Ovary (tissue), 9 donors: ENCODE results near the gene LCN12. TPM values are rescaled to one million over a fixed set of nuclear protein-coding genes. Genes with fewer than 3 reads are reported as not detected.

ENCODE experiments used
- DNase-seq, 5 donors: peaks; one replicate each; pipeline ENCODE4 v3.0.0-alpha.2; 2019 to 2020
- H3K27ac ChIP-seq, 2 donors: fragments of 200-600 bp; one replicate each; pipeline versions ENCODE4 v1.5.1 to v1.8.0; 2019 to 2022
- H3K27me3 ChIP-seq: fragments of 200-600 bp; one replicate; pipeline ENCODE4 v1.8.0; 2022
- H3K36me3 ChIP-seq: fragments of 200-600 bp; sonication (generic); one replicate; pipeline ENCODE4 v1.5.1; 2019
- H3K4me1 ChIP-seq: one replicate; pipeline ENCODE4 v1.8.1; 2013; ENCODE audit warnings: mild to moderate bottlenecking, moderate library complexity; ENCODE audit not compliant: insufficient read depth
- H3K4me3 ChIP-seq: fragments of 200-600 bp; sonication (generic); one replicate; pipeline ENCODE4 v1.5.1; 2017
- H3K9me3 ChIP-seq, 2 donors: fragments of 200-600 bp in 1 of 2; sonication (generic) in 1 of 2; one replicate each; pipeline versions ENCODE4 v1.5.1 to v1.8.1; 2013 to 2019; ENCODE audit warnings: mild to moderate bottlenecking in 1 of 2, moderate library complexity in 1 of 2
- EP300 ChIP-seq: sonication (generic); formaldehyde crosslinking; IDR thresholded peaks from one replicate; pipeline ENCODE4 v1.6.1; 2017; ENCODE audit warnings: antibody characterized with exemption
- POLR2A ChIP-seq: fragments of 450-650 bp; IDR thresholded peaks from one replicate; pipeline ENCODE4 v1.6.1; 2017; ENCODE audit warnings: antibody characterized with exemption, mild to moderate bottlenecking, moderate library complexity
- WGBS, 3 donors: extraction: QIAGEN DNeasy Blood & Tissue Kit in 1 of 3; methylation state at CpG; one replicate each; pipeline versions ENCODE4 v1.1.5 to v1.1.7; 2013 to 2017; 5-methylcytosine and 5-hydroxymethylcytosine counted together
- intact Hi-C, 4 donors: fragments of 100-400 bp; cut with DNase I; formaldehyde crosslinking; loops; one replicate each; pipeline versions ENCODE4 v1.11.0 to v1.15.1; 2022 to 2023
- polyA plus RNA-seq, 2 donors: library from polyadenylated mRNA; stranded (reverse); fragments of 200-250 nt in 1 of 2; fragments of 350-450 nt in 1 of 2; fragmentation: Illumina TruSeq in 1 of 2; extraction: RNeasy Lipid Tissue Mini Kit (QIAGEN cat#74804) in 1 of 2; gene quantifications; one replicate each; pipeline ENCODE4 v1.2.3, GENCODE V29; 2013 to 2014
- total RNA-seq, 7 donors: library from RNA; depleted of rRNA in 2 of 7; stranded (reverse); fragments of >200 nt in 2 of 7; fragmentation: NEBNext Ultra II Directional in 3 of 7; extraction: Animal tissue kit (Norgen Biotek cat#: 25700) in 3 of 7; gene quantifications; one replicate each; pipeline versions ENCODE4 v1.1.0 to v1.2.4, GENCODE V29; 2016 to 2023
- TF ChIP-seq, protein P1 (sequence below), 3 donors: fragments of 450-650 bp in 2 of 3; fragments of 200-600 bp in 1 of 3; IDR thresholded peaks; one replicate each; pipeline versions ENCODE4 v1.5.1 to v1.8.0; 2016 to 2022; ENCODE audit warnings: antibody characterized with exemption in 3 of 3, mild to moderate bottlenecking in 1 of 3
- donor health status: DM: no; HTN: no; CAD: no; lungs with moderate emphysema.
- donor health status: DM: no; HTN: no; CAD: no.
- donor health status: Bipolar disorder and iron deficiency.
- donor health status: DM: yes; HTN: yes; CAD: no.
- donor health status: DM: no; HTN: no; CAD: no.
- donor health status: DM: yes; HTN: yes; CAD: no.

LCN12 gene
- total and polyA plus RNA-seq, 9 donors, result 1.1 to 40.9 (median 13.4) TPM

DNA sequence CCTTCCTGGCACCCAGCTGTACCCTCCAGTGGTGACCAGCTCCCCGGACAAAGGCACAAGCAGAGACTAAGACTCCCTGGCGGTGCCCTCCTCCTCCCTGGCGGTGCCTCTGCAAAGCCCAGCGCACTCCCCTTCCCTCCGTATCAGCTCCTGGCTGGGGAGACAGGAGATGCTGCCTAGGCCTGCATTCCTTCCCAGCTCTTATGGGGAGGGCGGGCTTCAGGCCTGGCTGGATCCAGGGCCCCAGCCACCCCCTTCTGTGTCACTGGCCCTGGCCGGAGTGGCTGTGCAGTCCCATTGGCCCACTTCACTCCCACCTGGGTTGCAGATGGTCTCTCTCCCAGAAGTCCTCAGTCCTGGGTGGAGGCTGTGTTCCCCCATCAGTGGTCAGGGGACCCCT lies 6.4 kb downstream of the LCN12 start:
- intact Hi-C loops, result no loop called here
- H3K27me3 ChIP-seq, result no peaks in the 10 kb centered on the region
- H3K9me3 ChIP-seq, result no peaks in the 10 kb centered on the region
- 88 to 95% (median 94%) methylated on average over 7 of the region's 7 CpGs for WGBS, 3 donors
- no peaks in the 10 kb centered on the region for H3K36me3 ChIP-seq
- H3K4me3 ChIP-seq, result no peak overlapping the region
- no peak for DNase-seq
- no peaks in the 10 kb centered on the region for H3K4me1 ChIP-seq
- H3K27ac ChIP-seq, result no peak overlapping the region
- TF ChIP-seq EP300 (no peak), POLR2A (no peak)
- TF ChIP-seq, protein P1, sequence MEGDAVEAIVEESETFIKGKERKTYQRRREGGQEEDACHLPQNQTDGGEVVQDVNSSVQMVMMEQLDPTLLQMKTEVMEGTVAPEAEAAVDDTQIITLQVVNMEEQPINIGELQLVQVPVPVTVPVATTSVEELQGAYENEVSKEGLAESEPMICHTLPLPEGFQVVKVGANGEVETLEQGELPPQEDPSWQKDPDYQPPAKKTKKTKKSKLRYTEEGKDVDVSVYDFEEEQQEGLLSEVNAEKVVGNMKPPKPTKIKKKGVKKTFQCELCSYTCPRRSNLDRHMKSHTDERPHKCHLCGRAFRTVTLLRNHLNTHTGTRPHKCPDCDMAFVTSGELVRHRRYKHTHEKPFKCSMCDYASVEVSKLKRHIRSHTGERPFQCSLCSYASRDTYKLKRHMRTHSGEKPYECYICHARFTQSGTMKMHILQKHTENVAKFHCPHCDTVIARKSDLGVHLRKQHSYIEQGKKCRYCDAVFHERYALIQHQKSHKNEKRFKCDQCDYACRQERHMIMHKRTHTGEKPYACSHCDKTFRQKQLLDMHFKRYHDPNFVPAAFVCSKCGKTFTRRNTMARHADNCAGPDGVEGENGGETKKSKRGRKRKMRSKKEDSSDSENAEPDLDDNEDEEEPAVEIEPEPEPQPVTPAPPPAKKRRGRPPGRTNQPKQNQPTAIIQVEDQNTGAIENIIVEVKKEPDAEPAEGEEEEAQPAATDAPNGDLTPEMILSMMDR (IDR thresholded peaks at IDR 0.05), result no peak

DNA sequence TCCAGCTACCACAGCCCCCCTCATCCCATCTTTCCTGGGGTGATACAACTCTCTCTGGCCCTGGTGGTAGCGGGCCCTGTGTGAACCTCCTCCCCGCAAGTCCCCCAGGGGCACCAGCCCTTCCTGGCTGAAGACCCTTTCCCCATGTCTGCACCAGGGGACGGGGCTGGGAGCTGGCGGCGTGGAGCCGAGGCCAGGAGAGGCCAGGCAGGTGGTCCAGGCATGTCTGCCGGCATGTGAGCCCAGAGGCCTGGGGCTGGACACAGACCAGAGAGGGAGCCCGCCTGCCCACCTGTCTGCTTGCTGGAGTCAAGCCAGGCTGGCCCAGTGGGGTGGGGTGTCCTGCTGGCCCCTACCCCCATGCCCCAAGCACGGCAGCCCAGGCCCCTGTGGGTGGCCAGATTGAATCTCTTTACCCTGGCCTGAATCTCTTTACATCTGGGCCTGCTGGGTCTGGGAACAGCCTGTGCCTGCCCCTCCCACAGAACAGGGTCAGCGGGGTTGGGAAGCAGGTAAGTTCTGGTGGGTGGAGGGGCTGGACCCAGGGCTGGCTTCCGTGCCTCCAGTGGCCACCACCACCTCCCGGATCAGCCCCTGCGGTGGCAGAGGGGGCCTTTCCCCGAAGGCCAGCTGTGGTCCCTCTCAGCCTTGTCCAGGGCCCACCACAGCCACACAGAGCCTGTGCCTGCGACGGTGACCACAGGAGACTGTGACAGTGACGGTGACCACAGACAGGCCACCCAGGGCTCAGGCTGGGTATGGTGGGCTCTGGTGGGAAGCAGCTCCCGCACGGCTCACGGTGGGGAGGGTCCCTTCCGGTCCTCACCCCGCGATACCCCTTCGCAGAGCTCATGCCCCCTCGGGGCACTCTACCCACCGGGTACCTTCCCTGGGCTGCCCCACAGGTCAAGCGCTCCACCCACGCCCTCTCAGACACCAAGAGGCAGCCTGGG lies 7.1 kb downstream of the LCN12 start:
- no peaks in the 10 kb centered on the region for H3K4me1 ChIP-seq
- TF ChIP-seq, protein P1 (IDR thresholded peaks at IDR 0.05), result no peak
- TF ChIP-seq EP300 (no peak), POLR2A (no peak)
- no peaks in the 10 kb centered on the region for H3K27me3 ChIP-seq
- no peaks in the 10 kb centered on the region for H3K36me3 ChIP-seq
- intact Hi-C loops, result no loop called here
- H3K27ac ChIP-seq, result no peak overlapping the region
- DNase-seq, result no peak
- no peaks in the 10 kb centered on the region for H3K9me3 ChIP-seq
- H3K4me3 ChIP-seq, result no peak overlapping the region
- WGBS, 3 donors, result 83 to 87% (median 86%) methylated on average over 19 to 28 of the region's 28 CpGs

DNA sequence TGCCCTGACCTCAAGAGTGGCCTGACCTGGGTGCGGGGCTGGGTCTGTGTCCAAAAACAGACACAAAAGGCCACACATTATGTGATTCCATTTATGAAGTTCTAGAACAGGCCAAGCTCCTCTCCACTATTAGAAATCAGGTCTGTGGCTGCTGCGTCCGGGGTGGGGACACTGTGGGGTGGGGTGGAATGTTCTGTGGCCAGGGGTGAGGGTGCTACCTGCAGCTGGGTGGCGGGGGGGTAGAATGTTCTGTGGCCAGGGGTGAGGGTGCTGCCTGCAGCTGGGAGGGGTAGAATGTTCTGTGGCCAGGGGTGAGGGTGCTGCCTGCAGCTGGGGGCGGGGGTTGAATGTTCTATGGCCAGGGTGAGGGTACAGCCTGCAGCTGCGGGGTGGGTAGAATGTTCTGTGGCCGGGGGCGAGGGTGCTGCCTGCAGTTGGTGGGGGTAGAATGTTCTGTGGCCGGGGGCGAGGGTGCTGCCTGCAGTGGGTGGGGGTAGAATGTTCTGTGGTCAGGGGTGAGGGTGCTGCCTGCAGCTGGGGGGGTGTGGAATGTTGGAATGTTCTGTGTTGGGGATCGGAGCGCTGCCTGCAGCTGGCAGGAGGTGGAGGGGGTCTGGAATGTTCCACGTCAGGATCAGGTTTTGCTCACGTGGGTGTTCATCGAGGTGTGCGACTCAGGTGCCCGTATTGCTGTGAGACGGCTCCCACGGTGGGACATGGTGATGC lies 8.3 kb downstream of the LCN12 start:
- no peak for DNase-seq
- H3K9me3 ChIP-seq, result no peaks in the 10 kb centered on the region
- H3K4me1 ChIP-seq, result no peaks in the 10 kb centered on the region
- H3K36me3 ChIP-seq, result no peaks in the 10 kb centered on the region
- no peak overlapping the region for H3K4me3 ChIP-seq
- H3K27me3 ChIP-seq, result no peaks in the 10 kb centered on the region
- H3K27ac ChIP-seq, result no peak overlapping the region
- TF ChIP-seq EP300 (no peak), POLR2A (no peak)
- TF ChIP-seq, protein P1 (IDR thresholded peaks at IDR 0.05), result no peak
- WGBS, 3 donors, result 68 to 76% (median 68%) methylated on average over 19 of the region's 19 CpGs
- intact Hi-C loops, result no loop called here

DNA sequence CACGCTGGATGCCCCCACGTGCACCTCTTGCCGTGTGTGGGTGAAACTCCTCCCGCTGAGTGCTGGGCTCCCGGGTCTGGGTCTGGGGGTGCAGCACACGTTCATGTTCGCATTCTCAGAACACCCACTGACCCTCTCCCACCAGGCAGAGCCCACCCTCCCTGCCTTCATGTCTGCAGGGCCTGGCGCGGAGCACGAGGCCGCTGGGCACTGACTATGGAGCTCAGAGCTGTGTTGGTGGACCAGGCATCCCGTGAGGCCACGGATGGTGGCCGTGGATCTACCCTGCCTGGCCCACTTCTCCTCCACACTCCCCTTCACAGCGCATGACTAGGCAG lies 8.8 kb downstream of the LCN12 start:
- H3K27me3 ChIP-seq, result no peaks in the 10 kb centered on the region
- no peak overlapping the region for H3K4me3 ChIP-seq
- DNase-seq, result no peak
- WGBS, 3 donors, result 82 to 83% (median 83%) methylated on average over 15 of the region's 15 CpGs
- intact Hi-C loops, result no loop called here
- no peaks in the 10 kb centered on the region for H3K9me3 ChIP-seq
- H3K27ac ChIP-seq, result no peak overlapping the region
- H3K4me1 ChIP-seq, result no peaks in the 10 kb centered on the region
- no peaks in the 10 kb centered on the region for H3K36me3 ChIP-seq
- TF ChIP-seq, protein P1 (IDR thresholded peaks at IDR 0.05), result no peak
- TF ChIP-seq EP300 (no peak), POLR2A (no peak)
